Left ventricle myocardium inferior (tissue), 1 donor: ENCODE results near the gene CCNB2. TPM values are rescaled to one million over a fixed set of nuclear protein-coding genes. Genes with fewer than 3 reads are reported as not detected.

Experiments
- DNase-seq: peaks from one replicate; pipeline ENCODE4 v3.0.0-alpha.2; 2020
- H3K27ac ChIP-seq: fragments of 200-600 bp; replicated peaks from 2 replicates; pipeline ENCODE4 v1.8.0; 2021
- H3K27me3 ChIP-seq: fragments of 200-600 bp; 2 replicates; pipeline ENCODE4 v1.8.0; 2021; ENCODE audit warnings: low read depth
- H3K36me3 ChIP-seq: fragments of 200-600 bp; 2 replicates; pipeline ENCODE4 v1.8.0; 2021
- H3K4me1 ChIP-seq: fragments of 200-600 bp; 2 replicates; pipeline ENCODE4 v1.8.0; 2021
- H3K4me3 ChIP-seq: fragments of 200-600 bp; 2 replicates; pipeline ENCODE4 v1.8.0; 2021; ENCODE audit warnings: mild to moderate bottlenecking, moderate library complexity
- H3K9me3 ChIP-seq: fragments of 200-600 bp; replicated peaks from 2 replicates; pipeline ENCODE4 v1.8.0; 2021
- intact Hi-C: fragments of 100-400 bp; cut with micrococcal nuclease; formaldehyde crosslinking; loops from one replicate; pipeline ENCODE4 v1.11.0; 2022
- total RNA-seq: library from RNA; stranded (reverse); fragmentation: NEBNext Ultra II Directional; extraction: Animal tissue kit (Norgen Biotek cat#: 25700); gene quantifications from one replicate; pipeline ENCODE4 v1.2.1, GENCODE V29; 2021
- TF ChIP-seq, protein P1 (sequence below): fragments of 200-600 bp; IDR thresholded peaks from 2 replicates; pipeline ENCODE4 v1.8.0; 2021; ENCODE audit warnings: antibody characterized with exemption, mild to moderate bottlenecking, borderline replicate concordance
- donor health status: DM: no; HTN: yes; CAD: no; lungs with severe emphysema.

CCNB2 gene
- total RNA-seq, 1 donor from 2014 or later: 0.55 TPM

DNA sequence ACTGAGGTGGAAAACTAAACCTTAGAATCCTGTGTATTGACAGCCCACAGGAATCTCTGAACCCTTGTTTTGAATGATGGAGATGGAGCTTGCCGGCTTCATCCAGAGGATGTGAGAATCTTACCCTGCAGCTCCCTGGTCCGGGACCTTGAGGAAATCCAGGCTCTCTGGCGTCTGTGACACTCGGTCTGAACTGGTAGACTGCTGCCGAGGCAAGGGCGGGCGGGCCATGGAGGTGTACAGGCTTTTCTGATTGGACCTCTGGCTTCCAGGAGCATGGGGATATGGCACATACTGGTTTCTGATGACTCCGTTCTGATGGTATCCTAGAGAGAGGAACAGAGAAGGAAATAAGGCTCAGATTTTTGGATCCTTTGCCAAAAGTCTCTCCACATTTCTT, 48.5 kb downstream of the CCNB2 start:
- Histone ChIP-seq H3K36me3 (peaks cover 80% of the 10 kb centered on the region), H3K9me3 (no peaks in the 10 kb centered on the region), H3K27ac (no peak overlapping the region), H3K4me1 (no peaks in the 10 kb centered on the region), H3K27me3 (no peaks in the 10 kb centered on the region), H3K4me3 (no peak overlapping the region)
- TF ChIP-seq, protein P1, sequence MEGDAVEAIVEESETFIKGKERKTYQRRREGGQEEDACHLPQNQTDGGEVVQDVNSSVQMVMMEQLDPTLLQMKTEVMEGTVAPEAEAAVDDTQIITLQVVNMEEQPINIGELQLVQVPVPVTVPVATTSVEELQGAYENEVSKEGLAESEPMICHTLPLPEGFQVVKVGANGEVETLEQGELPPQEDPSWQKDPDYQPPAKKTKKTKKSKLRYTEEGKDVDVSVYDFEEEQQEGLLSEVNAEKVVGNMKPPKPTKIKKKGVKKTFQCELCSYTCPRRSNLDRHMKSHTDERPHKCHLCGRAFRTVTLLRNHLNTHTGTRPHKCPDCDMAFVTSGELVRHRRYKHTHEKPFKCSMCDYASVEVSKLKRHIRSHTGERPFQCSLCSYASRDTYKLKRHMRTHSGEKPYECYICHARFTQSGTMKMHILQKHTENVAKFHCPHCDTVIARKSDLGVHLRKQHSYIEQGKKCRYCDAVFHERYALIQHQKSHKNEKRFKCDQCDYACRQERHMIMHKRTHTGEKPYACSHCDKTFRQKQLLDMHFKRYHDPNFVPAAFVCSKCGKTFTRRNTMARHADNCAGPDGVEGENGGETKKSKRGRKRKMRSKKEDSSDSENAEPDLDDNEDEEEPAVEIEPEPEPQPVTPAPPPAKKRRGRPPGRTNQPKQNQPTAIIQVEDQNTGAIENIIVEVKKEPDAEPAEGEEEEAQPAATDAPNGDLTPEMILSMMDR: no peak
- DNase-seq: no peak
- intact Hi-C loops: no loop called here

DNA sequence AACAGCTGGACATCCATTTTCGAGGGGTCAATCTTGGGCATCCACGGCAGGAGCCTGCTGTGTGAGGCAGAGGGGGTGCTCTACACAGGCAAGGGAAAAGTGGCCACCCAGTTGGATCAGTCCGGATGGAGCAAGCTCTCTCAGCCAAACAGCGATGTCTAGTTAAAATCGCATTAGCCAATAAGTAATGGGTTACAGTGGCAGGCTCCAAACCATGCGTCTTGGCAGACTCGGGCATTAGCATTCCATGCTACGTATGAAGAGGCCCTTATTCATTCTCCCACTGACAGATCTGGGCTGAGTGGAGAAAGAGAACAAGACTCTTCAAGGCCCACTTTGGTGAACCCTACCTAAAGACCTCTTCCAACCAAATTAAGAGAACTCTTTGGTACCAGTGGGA, 49.3 kb downstream of the CCNB2 start:
- H3K36me3 ChIP-seq: peaks cover 85% of the 10 kb centered on the region
- TF ChIP-seq, protein P1: no peak

DNA sequence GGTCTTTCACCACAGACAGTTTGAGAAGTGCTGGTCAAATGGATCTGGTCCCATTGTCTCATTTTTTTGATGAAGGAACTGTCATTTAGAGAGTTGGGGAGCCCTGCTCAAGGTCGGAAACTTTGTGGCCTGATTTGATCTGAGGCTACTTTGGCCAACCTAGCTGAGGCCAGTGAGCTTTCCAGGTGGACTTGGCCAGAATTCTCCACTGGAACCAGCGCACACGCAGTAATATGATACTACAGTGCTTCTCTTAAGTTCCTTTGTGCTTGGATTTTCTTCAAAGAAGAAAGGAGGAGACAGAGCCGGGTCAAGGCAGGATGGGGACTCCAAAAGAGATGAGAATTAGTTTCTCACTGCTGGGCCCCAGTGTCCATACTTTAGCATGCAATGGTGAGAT, 50.5 kb downstream of the CCNB2 start:
- no peak for DNase-seq
- intact Hi-C loops: no loop called here
- TF ChIP-seq, protein P1: no peak
- Histone ChIP-seq H3K27me3 (no peaks in the 10 kb centered on the region), H3K36me3 (peaks cover 80% of the 10 kb centered on the region), H3K4me3 (no peak overlapping the region), H3K27ac (no peak overlapping the region), H3K4me1 (no peaks in the 10 kb centered on the region), H3K9me3 (no peaks in the 10 kb centered on the region)

More for the DNA sequence above, 49.3 kb downstream of the CCNB2 start:
- no peak overlapping the region for H3K4me3 ChIP-seq
- DNase-seq: no peak
- no peaks in the 10 kb centered on the region for H3K4me1 ChIP-seq
- intact Hi-C loops: no loop called here
- no peaks in the 10 kb centered on the region for H3K9me3 ChIP-seq
- H3K27me3 ChIP-seq: no peaks in the 10 kb centered on the region
- no peak overlapping the region for H3K27ac ChIP-seq

DNA sequence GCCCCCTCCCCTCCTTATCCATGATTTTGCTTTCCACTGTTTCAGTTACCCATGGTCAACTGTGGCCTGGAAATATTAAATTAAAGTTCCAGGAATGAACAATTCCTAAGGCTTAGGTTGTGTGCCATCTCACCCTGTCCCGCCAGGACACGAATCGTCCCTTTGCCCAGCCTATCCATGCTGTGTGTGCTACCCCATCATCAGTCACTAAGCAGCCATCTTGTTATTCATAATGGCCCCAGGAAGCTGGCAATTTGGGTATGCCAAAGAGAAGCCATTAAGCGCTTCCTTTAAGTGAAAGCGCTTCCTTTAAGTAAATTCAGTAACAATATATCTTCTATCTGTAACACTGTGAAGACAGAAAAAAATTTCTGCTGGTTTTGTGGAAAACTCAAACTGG, 52.5 kb downstream of the CCNB2 start:
- H3K27ac ChIP-seq: no peak overlapping the region
- no peak for DNase-seq
- TF ChIP-seq, protein P1: no peak
- no peak overlapping the region for H3K4me3 ChIP-seq
- no peaks in the 10 kb centered on the region for H3K4me1 ChIP-seq
- no peaks in the 10 kb centered on the region for H3K9me3 ChIP-seq
- H3K36me3 ChIP-seq: peaks cover 88% of the 10 kb centered on the region
- intact Hi-C loops: no loop called here
- no peaks in the 10 kb centered on the region for H3K27me3 ChIP-seq

DNA sequence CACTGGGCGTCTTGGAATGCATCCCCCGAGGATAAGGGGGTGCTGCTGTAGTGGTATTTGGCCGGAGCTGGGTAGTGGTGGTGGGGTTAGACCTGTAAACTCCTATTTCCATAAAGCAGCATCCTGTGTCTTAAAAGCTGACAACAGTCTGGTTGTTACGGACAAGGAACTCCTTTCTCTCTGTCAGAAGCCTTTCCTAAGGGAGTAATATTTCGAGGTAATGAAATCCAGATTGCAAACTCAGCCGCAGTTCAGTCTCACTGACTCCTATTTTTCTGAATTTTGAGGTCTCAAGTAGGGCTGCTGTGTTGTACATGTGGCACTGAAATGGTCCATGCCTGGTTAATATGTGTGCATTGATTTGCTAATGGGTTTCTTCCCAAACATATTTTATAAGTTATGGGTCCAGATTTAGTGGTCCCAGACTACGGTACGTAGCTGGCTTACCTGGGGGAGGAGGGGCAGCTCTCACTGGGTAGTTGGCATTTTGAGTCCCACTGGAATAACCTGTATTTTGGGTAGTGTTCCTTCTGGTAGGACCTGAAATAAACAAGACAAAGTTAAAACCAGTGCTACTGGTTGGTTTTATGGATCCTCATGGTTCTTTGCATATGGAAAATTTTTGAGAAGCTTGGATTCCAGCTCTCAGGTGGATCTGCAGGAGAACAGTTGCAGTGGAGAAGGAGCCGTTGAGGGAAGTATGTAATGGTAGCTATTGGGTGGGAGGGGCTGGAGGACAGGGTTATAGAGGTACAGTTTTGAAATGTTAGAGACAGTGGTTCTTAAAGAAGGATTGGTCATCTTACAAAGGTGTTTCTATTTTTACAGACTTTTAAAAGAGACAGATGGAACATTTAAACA, 53.1 kb downstream of the CCNB2 start:
- TF ChIP-seq, protein P1: no peak
- Histone ChIP-seq H3K27me3 (no peaks in the 10 kb centered on the region), H3K27ac (no peak overlapping the region), H3K36me3 (peaks cover 88% of the 10 kb centered on the region), H3K4me1 (no peaks in the 10 kb centered on the region), H3K9me3 (no peaks in the 10 kb centered on the region), H3K4me3 (no peak overlapping the region)
- intact Hi-C loops: no loop called here
- no peak for DNase-seq
